MCF 10A (cell line): ENCODE measurements around the gene TIAM1. TPM values are rescaled to one million over a fixed set of nuclear protein-coding genes. Genes with fewer than 3 reads are reported as not detected.

Experiments used
- BruUV-seq: library from RNA; stranded (reverse); fragments of 400-500 nt; replicated peaks from 2 replicates; lab custom pipeline; 2021; lab: Mats Ljungman, UMichigan
- CTCF ChIA-PET: fragments of 300-600 bp; sonication (Branson Sonifier 250); formaldehyde crosslinking; extraction: SDS; loops from one replicate; lab custom pipeline; 2021; ENCODE audit warnings: antibody characterized with exemption, inconsistent platforms; lab: Yijun Ruan, JAX
- POLR2A ChIA-PET: fragments of 300-600, 350-650 bp; sonication (Branson Sonifier 250); formaldehyde crosslinking; extraction: SDS; loops from one replicate; lab custom pipeline; 2020; ENCODE audit warnings: antibody characterized with exemption, inconsistent platforms; lab: Yijun Ruan, JAX
- DNase-seq: peaks from one replicate; pipeline ENCODE4 v3.0.0-alpha.2; 2018; ENCODE audit not compliant: unreplicated experiment
- H3K27ac Mint-ChIP-seq: one replicate; pipeline ENCODE4 v1.8.0; 2022; ENCODE audit warnings: mild to moderate bottlenecking, low read depth, mixed read lengths; ENCODE audit not compliant: unreplicated experiment
- H3K27me3 Mint-ChIP-seq: one replicate; pipeline ENCODE4 v1.8.0; 2022; ENCODE audit warnings: mixed read lengths; ENCODE audit not compliant: insufficient read depth, unreplicated experiment
- H3K36me3 Mint-ChIP-seq: one replicate; pipeline ENCODE4 v1.8.0; 2022; ENCODE audit warnings: mild to moderate bottlenecking, moderate library complexity, mixed read lengths; ENCODE audit not compliant: insufficient read depth, unreplicated experiment
- H3K4me1 Mint-ChIP-seq: one replicate; pipeline ENCODE4 v1.8.0; 2022; ENCODE audit warnings: mixed read lengths; ENCODE audit not compliant: insufficient read depth, unreplicated experiment
- H3K4me3 Mint-ChIP-seq: one replicate; pipeline ENCODE4 v1.8.0; 2022; ENCODE audit warnings: mild to moderate bottlenecking, moderate library complexity, mixed read lengths; ENCODE audit not compliant: unreplicated experiment
- H3K9me3 Mint-ChIP-seq: one replicate; pipeline ENCODE4 v1.8.0; 2022; ENCODE audit warnings: mixed read lengths; ENCODE audit not compliant: unreplicated experiment
- CTCF ChIP-seq: fragments of 200-600 bp; IDR thresholded peaks from one replicate; pipeline ENCODE4 v1.8.0; 2022; ENCODE audit warnings: antibody characterized with exemption, mild to moderate bottlenecking; ENCODE audit not compliant: unreplicated experiment
- intact Hi-C: fragments of 100-400 bp; cut with micrococcal nuclease; formaldehyde crosslinking; loops from 2 replicates; pipeline ENCODE4 v1.14.1; 2022
- total RNA-seq: library from RNA; stranded (reverse); gene quantifications from 2 replicates; pipeline ENCODE4 v1.2.3, GENCODE V29; 2022

TIAM1 gene
- total RNA-seq, 1 experiment from 2014 or later: 9.8 TPM

- CTCF ChIA-PET: no interaction called here
- Mint-ChIP-seq H3K4me1 (no peaks in the 10 kb centered on the region), H3K36me3 (no peaks in the 10 kb centered on the region), H3K27ac (no peak overlapping the region), H3K4me3 (no peak overlapping the region), H3K9me3 (no peaks in the 10 kb centered on the region), H3K27me3 (no peaks in the 10 kb centered on the region)
- POLR2A ChIA-PET: no interaction called here
- no peak for DNase-seq
- intact Hi-C loops: no loop called here
- BruUV-seq: no TSS peak
- no peak for TF ChIP-seq CTCF
Measured at GRCh38 chr21:31372471-31372765, 28.4 kb upstream of the TIAM1 start.

GRCh38 chr21:31371715-31372470 lies 27.8 kb upstream of the TIAM1 start:
- no peak for DNase-seq
- H3K27ac Mint-ChIP-seq: no peak overlapping the region
- BruUV-seq: no TSS peak
- intact Hi-C loops: no loop called here
- H3K4me3 Mint-ChIP-seq: no peak overlapping the region
- no peaks in the 10 kb centered on the region for H3K36me3 Mint-ChIP-seq
- H3K27me3 Mint-ChIP-seq: no peaks in the 10 kb centered on the region
- H3K9me3 Mint-ChIP-seq: no peaks in the 10 kb centered on the region
- ChIA-PET CTCF (no interaction called here), POLR2A (no interaction called here)
- TF ChIP-seq CTCF: no peak
- peaks cover 3% of the 10 kb centered on the region for H3K4me1 Mint-ChIP-seq

- DNase-seq: no peak
- Mint-ChIP-seq H3K4me3 (no peak overlapping the region), H3K27me3 (no peaks in the 10 kb centered on the region), H3K27ac (no peak overlapping the region), H3K36me3 (no peaks in the 10 kb centered on the region), H3K9me3 (no peaks in the 10 kb centered on the region), H3K4me1 (peaks cover 6% of the 10 kb centered on the region)
- POLR2A ChIA-PET: no interaction called here
- intact Hi-C loops: no loop called here
- CTCF ChIA-PET: no interaction called here
- no TSS peak for BruUV-seq
- no peak for TF ChIP-seq CTCF
Measured at GRCh38 chr21:31370893-31371544, 27.0 kb upstream of the TIAM1 start.

- no peak overlapping the region for H3K27ac Mint-ChIP-seq
- intact Hi-C loops: no loop called here
- no peak for DNase-seq
- no peaks in the 10 kb centered on the region for H3K9me3 Mint-ChIP-seq
- no peak for TF ChIP-seq CTCF
- H3K4me1 Mint-ChIP-seq: peaks cover 6% of the 10 kb centered on the region
- POLR2A ChIA-PET: interaction anchor here (0.5 kb wide), 1 partner anchor 124 kb away, joined by 3 read pairs; no protein-coding TSS in a partner anchor
- no peaks in the 10 kb centered on the region for H3K27me3 Mint-ChIP-seq
- no peak overlapping the region for H3K4me3 Mint-ChIP-seq
- no peaks in the 10 kb centered on the region for H3K36me3 Mint-ChIP-seq
- no TSS peak for BruUV-seq
- CTCF ChIA-PET: no interaction called here
Measured at GRCh38 chr21:31370281-31370892, 26.3 kb upstream of the TIAM1 start.
